Esophagus (tissue), 2 donors: Measurements from ENCODE around the gene LIME1. TPM values are rescaled to one million over a fixed set of nuclear protein-coding genes. Genes with fewer than 3 reads are reported as not detected.

Source experiments
- H3K27ac ChIP-seq, 2 donors: one replicate each; pipeline ENCODE4 v1.5.1; 2013; ENCODE audit warnings: low read depth in 2 of 2, mild to moderate bottlenecking in 2 of 2, inconsistent platforms in 1 of 2, low read length in 1 of 2, moderate library complexity in 1 of 2
- H3K27me3 ChIP-seq, 2 donors: one replicate each; pipeline ENCODE4 v1.6.1; 2013; ENCODE audit warnings: low read length in 2 of 2, control low read depth in 1 of 2, mild to moderate bottlenecking in 1 of 2; ENCODE audit not compliant: insufficient read depth in 2 of 2, control insufficient read depth in 1 of 2
- H3K36me3 ChIP-seq, 2 donors: one replicate each; pipeline ENCODE4 v1.6.1; 2013; ENCODE audit warnings: low read length in 1 of 2; ENCODE audit not compliant: control insufficient read depth in 2 of 2, insufficient read depth in 2 of 2
- H3K4me1 ChIP-seq, 2 donors: one replicate each; pipeline ENCODE4 v1.6.1; 2013; ENCODE audit warnings: low read length in 1 of 2; ENCODE audit not compliant: control insufficient read depth in 2 of 2, insufficient read depth in 2 of 2
- H3K4me3 ChIP-seq, 2 donors: one replicate each; pipeline ENCODE4 v1.5.1; 2013; ENCODE audit warnings: low read length in 2 of 2, mild to moderate bottlenecking in 2 of 2, low read depth in 1 of 2, moderate library complexity in 1 of 2
- H3K9me3 ChIP-seq, 2 donors: one replicate each; pipeline ENCODE4 v1.6.1; 2013; ENCODE audit warnings: mild to moderate bottlenecking in 2 of 2, low read depth in 1 of 2, low read length in 1 of 2, moderate library complexity in 1 of 2; ENCODE audit not compliant: control insufficient read depth in 2 of 2, insufficient read depth in 1 of 2
- WGBS, 2 donors: extraction: QIAGEN DNeasy Blood & Tissue Kit; methylation state at CpG; one replicate each; pipeline ENCODE4 v1.1.7; 2013; 5-methylcytosine and 5-hydroxymethylcytosine counted together
- polyA plus RNA-seq, 2 donors: library from polyadenylated mRNA; stranded (reverse); fragments of 200-250 nt; gene quantifications; one replicate each; pipeline ENCODE4 v1.2.3, GENCODE V29; 2013
- donor health status: healthy with polysubstance abuse.
- donor health status: Bipolar disorder and iron deficiency.

LIME1 gene
- polyA plus RNA-seq, 2 donors, result 12.6 to 24.5 TPM

GRCh38 chr20:63697868-63698545, 38.5 kb upstream of the LIME1 start:
- 61 to 73% methylated on average over 37 to 40 of the region's 40 CpGs for WGBS, 2 donors
- H3K4me1 ChIP-seq, result peaks cover 11 to 30% of the 10 kb centered on the region in 2 donors
- no peak overlapping the region for H3K4me3 ChIP-seq
- peaks cover 0 to 3% of the 10 kb centered on the region in 2 donors for H3K36me3 ChIP-seq
- no peaks in the 10 kb centered on the region for H3K27me3 ChIP-seq
- H3K27ac ChIP-seq, result no peak overlapping the region
- H3K9me3 ChIP-seq, result no peaks in the 10 kb centered on the region

- Histone ChIP-seq H3K4me1 (peaks cover 11 to 30% of the 10 kb centered on the region in 2 donors), H3K36me3 (peaks cover 0 to 5% of the 10 kb centered on the region in 2 donors), H3K9me3 (no peaks in the 10 kb centered on the region), H3K4me3 (no peak overlapping the region), H3K27me3 (no peaks in the 10 kb centered on the region), H3K27ac (peak overlapping the region; percentile 41 to 69)
- 13 to 34% methylated on average over 19 of the region's 19 CpGs for WGBS, 2 donors
Measured at GRCh38 chr20:63698739-63699465, 37.6 kb upstream of the LIME1 start.

GRCh38 chr20:63699466-63700198, 36.8 kb upstream of the LIME1 start:
- 72 to 78% methylated on average over 23 to 24 of the region's 24 CpGs for WGBS, 2 donors
- Histone ChIP-seq H3K9me3 (no peaks in the 10 kb centered on the region), H3K27me3 (no peaks in the 10 kb centered on the region), H3K27ac (peak overlapping the region; percentile 41 to 69), H3K4me1 (peaks cover 11 to 30% of the 10 kb centered on the region in 2 donors), H3K4me3 (no peak overlapping the region), H3K36me3 (peaks cover 2 to 9% of the 10 kb centered on the region in 2 donors)

GRCh38 chr20:63700199-63701050, 36.0 kb upstream of the LIME1 start:
- 87% methylated on average over 43 of the region's 43 CpGs for WGBS, 2 donors
- Histone ChIP-seq H3K27ac (no peak overlapping the region), H3K4me3 (no peak overlapping the region), H3K9me3 (no peaks in the 10 kb centered on the region), H3K36me3 (peaks cover 6 to 15% of the 10 kb centered on the region in 2 donors), H3K4me1 (peaks cover 9 to 26% of the 10 kb centered on the region in 2 donors), H3K27me3 (no peaks in the 10 kb centered on the region)

GRCh38 chr20:63701051-63701328, 35.5 kb upstream of the LIME1 start:
- Histone ChIP-seq H3K27me3 (no peaks in the 10 kb centered on the region), H3K36me3 (peaks cover 6 to 18% of the 10 kb centered on the region in 2 donors), H3K4me1 (peaks cover 5 to 23% of the 10 kb centered on the region in 2 donors), H3K27ac (no peak overlapping the region), H3K9me3 (no peaks in the 10 kb centered on the region), H3K4me3 (no peak overlapping the region)
- WGBS, 2 donors, result 80 to 85% methylated on average over 4 to 5 of the region's 5 CpGs

- H3K27me3 ChIP-seq, result no peaks in the 10 kb centered on the region
- peaks cover 4 to 18% of the 10 kb centered on the region in 2 donors for H3K4me1 ChIP-seq
- H3K27ac ChIP-seq, result no peak overlapping the region
- H3K36me3 ChIP-seq, result peaks cover 6 to 22% of the 10 kb centered on the region in 2 donors
- H3K9me3 ChIP-seq, result no peaks in the 10 kb centered on the region
- 71 to 75% methylated on average over 14 of the region's 14 CpGs for WGBS, 2 donors
- H3K4me3 ChIP-seq, result no peak overlapping the region
Measured at GRCh38 chr20:63701329-63702035, 35.0 kb upstream of the LIME1 start.

GRCh38 chr20:63702036-63702665, 34.3 kb upstream of the LIME1 start:
- H3K36me3 ChIP-seq, result peaks cover 6 to 22% of the 10 kb centered on the region in 2 donors

GRCh38 chr20:63702751-63703470, 33.6 kb upstream of the LIME1 start:
- Histone ChIP-seq H3K27ac (no peak overlapping the region), H3K9me3 (no peaks in the 10 kb centered on the region), H3K4me1 (peaks cover 0 to 6% of the 10 kb centered on the region in 2 donors), H3K4me3 (no peak overlapping the region), H3K27me3 (no peaks in the 10 kb centered on the region), H3K36me3 (peaks cover 6 to 22% of the 10 kb centered on the region in 2 donors)
- 71 to 72% methylated on average over 13 of the region's 13 CpGs for WGBS, 2 donors

More at GRCh38 chr20:63702036-63702665, 34.3 kb upstream of the LIME1 start:
- no peaks in the 10 kb centered on the region for H3K27me3 ChIP-seq
- H3K9me3 ChIP-seq, result no peaks in the 10 kb centered on the region
- H3K4me1 ChIP-seq, result peaks cover 0 to 13% of the 10 kb centered on the region in 2 donors
- no peak overlapping the region for H3K27ac ChIP-seq
- no peak overlapping the region for H3K4me3 ChIP-seq
- 85 to 91% methylated on average over 16 of the region's 16 CpGs for WGBS, 2 donors
